ENCODE data around the gene SYNE1.
"Not testable (repeated sequence)": the region's sequence is repeated elsewhere in the genome, so short reads cannot be mapped to it uniquely, and the experiment has no call there.

The SYNE1 gene

DNA sequence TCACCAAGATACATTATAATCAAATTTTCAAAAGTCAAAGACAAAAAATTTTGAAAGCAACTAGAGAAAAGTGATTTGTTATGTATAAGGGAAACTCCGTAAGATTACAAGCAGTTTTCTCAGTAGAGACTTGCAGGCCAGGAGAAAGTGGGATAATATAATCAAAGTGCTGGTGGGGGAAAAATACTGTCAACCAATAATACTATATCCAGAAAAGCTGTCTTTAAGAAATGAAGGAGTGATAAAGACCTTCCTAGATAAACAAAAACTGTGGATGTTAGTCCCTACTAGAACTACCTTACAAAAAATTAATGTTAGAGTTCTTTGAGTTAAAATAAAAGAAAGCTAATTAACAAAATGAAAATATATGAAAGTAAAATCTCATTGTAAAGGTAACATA lies 79.7 kb downstream of the SYNE1 start:
- DNase-seq = no peak

DNA sequence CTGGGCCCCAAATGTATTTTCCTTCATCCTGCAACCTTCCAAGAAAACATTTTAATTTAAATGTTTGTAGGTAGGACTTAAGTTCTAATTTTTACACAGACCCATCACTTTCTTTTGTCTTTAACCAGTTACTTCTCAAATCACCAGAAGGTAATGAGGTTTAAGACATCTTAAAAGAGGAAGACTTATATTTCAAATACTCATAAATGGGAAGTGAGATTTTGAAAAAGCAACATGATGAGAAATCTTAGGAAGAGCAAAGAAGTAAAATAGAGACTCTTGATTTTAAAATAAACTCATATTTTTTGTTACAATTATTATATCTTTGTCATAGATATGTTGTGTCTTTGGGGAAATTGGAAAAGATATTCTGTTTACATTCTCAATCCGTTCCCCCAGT lies 82.3 kb downstream of the SYNE1 start:
- DNase-seq = no peak

DNA sequence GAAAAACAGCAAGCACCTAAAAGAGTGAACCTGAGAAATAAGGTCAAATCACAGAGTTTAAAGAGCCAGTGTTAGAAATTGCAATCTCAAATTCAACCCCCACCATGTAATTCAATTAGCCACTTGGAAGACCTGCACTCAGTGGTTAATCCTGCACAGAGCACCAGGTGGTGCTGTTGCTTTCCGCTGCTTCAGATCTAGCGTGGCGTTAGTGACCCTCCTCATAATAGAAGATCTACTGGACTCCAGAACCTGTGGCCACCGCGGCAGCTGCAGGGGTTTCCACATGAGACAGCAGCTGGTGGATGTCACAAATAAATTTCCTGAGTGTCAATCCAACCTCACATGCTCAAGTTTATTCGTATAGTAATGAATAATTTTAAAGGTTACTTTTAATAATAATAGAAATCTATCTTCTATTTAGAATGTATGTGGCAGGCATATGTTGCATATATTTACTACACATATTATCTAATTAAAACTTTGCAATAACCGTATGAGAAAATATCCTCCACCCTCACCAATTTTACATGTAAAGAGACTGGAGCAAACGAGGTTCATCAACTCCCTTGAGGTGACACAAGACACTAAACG lies 84.4 kb downstream of the SYNE1 start:
- peak; percentile 66 for DNase-seq

DNA sequence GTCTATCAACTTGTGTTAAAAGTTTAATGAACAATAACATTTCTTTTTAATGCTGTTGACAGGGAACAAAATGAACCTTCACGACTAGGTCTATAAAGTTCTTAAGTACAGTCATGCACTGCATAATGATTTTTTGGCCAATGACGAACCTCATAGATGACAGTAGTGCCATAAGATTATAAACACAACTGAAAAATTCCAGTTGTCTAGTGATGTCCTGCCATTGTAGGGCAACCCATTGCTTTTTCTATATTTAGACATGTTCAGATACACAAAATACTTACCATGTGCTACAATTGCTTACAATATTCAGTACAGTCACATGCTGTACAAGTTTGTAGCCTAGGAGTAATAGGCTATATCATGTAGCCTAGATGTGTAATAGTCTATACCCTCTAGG lies 93.6 kb downstream of the SYNE1 start:
- no peak for DNase-seq

DNA sequence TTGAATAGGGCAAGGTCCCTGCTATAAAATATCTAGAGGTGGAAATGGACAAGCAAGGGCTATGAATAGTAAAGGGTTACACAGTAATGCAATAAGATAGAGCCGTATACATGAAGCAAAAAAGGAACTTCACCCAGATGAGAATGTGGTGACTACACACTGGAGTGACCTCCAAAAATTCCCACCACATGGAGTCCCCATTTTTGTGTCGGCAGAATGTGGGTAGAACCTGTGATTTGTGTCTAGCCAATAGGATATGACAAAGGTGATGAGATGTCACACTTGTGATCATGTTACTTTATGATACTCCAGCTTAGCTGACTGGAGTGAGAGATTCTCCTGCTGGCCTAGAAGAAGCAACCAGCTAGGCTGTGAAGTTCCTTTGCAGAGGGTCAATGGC lies 96.8 kb downstream of the SYNE1 start:
- DNase-seq = no peak

DNA sequence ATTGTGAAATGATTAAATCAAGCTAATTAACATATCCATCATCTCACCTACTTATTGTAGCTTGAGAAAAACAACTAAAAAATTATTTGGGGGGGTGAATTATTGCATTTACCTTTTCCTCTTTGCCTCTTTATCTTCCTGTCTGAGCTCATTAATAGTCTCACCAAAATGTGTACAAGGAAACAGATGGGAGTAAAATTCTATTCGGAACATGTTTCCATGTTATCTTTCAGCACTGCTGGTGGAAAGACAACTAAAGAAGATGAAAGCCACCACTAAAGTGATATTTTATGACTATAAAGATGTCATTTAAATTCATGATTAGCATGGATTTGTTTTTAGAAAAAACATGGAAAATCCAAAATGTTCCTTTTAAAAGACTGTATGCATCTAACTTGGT lies 102.6 kb downstream of the SYNE1 start:
- DNase-seq = no peak

DNA sequence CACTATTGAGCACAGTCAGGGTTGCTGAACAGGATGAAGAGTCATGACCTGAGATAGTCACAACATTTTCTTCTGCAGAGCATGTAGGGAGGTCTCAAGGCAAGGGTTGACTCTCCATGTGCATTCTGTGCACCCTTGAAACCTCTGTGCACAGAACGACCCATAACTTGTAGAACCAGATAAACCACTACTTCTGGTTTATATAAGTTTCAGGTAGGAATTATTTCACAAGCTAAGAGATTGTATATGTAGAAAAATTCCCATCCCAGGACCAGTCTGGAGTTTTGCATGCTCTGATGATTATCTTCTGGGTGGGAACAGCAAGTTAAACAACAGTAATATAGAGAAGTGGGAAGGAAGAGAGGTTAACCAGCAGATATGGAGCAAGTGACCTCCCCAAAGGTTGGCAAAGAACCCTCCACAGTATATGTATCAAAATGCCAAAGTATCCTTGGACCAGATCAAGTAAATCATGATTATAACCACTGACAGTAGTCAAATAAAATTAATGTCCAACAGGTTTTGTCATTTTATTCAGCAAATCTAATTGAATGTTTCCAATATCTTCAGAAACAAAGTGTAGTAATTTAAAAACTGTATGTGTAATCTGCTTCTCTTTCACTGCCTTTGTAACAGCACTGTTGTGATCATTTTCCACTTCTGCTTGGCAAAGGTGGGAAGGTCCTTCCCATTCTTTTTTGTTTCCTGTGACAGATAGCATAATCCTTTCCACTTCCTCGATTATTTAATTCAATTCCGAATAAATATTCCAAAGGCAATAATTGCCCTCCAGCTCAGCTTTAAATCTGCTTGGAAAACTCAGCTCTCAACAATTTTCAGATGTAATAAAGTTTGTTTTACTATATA lies 104.4 kb downstream of the SYNE1 start:
- DNase-seq = no peak

DNA sequence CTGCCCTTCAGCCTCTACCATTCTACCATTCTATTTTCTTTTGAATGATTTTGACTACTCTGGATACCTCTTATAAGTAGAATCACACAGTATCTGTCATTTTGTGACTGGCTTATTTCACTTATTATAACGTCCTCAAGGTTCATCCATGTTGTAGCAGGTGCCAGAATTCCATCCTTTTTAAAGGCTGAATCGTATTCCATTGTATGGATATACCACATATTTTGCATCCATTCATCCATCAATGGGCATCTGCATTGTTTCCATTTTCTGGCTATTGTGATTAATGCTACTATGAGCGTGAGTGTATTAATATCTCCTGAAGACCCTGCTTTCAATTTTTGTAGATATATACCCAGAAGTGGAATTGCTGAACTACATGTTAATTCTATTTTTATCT lies 105.5 kb downstream of the SYNE1 start:
- DNase-seq = no peak

DNA sequence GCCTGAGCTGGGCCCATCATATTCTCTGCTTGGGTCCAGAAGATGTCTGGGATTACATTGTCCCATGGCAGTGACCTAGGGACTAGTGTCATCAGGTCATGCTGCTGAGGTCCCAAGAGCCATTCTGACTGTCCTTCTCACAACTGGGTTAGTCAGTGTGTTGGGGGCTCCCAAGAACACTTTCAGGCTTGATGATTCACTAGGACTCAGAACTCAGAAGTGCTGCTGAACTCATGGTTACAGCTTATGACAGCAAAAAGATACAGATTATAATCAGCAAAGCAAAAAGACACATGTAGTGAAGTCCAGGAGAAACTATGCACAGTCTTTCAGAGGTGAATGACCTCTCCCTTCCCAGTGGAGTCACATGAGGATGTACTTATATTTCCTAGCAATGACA lies 107.8 kb downstream of the SYNE1 start:
- no peak for DNase-seq

DNA sequence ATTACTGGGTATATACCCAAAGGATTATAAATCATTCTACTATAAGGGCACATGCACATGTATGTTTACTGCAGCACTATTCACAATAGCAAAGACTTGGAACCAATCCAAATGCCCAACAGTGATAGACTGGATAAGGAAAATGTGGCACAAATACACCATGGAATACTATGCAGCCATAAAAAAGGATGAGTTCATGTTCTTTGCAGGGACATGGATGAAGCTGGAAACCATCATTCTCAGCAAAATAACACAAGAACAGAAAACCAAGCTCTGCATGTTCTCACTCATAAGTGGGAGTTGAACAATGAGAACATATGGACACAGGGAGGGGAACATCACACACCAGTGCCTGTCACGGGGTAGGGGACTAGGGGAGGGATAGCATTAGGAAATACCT lies 123.0 kb downstream of the SYNE1 start:
- not testable (repeated sequence) for DNase-seq

DNA sequence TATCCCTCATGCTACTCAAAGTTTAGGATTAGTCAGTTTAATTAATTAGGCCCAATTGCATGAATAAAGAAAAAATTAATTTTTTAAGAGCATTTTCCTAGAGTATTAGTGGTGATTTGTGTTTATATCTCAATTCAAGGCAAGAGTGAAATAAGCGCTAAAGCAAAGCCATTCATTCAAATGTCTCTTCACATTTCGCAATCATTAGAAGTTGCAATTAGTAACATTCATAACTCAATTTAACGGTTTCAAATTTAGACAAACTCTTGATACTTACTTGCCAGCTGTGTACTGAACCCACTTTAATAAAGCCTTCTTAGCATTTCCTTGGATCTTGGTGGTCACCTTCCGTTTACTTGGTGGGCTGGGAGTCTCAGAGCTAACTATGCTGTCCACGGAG lies 127.2 kb downstream of the SYNE1 start:
- no peak for DNase-seq

DNA sequence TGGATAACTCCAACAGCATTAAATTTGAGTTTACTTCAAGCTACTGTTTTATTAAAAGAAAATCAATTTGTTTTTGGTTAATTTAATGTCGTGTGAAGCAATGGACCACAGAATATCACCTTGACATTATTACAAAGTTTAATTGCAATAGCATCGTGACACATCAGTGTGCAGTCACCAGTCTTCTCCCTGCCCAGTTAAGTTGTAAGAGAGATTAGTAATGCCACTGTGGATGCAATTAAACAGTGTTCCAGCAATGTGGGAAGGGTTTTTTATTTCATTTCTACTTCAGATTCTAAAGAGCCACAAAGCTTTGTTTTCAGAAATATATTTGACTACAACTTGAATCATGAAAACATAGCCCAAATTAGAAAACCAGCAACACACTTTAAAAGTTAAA lies 128.7 kb downstream of the SYNE1 start:
- no peak for DNase-seq

DNA sequence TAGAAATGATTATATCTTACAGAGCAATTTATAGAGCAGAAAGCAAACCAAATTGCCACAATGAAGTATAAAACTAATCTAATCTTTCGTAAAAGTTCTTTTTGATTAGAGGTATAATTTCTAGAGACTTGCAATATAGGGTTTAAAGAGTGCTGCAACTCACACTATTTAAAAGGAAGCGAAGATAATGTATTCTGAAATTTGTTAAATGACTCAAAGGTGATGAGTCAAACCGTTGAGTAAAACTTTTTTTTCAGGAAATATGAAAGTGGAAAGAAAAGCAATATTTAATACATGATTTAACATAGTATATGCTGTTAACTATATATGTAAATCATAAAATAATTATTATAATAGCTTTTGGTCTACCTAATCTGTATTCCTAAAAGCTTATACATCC lies 133.6 kb downstream of the SYNE1 start:
- DNase-seq = no peak

DNA sequence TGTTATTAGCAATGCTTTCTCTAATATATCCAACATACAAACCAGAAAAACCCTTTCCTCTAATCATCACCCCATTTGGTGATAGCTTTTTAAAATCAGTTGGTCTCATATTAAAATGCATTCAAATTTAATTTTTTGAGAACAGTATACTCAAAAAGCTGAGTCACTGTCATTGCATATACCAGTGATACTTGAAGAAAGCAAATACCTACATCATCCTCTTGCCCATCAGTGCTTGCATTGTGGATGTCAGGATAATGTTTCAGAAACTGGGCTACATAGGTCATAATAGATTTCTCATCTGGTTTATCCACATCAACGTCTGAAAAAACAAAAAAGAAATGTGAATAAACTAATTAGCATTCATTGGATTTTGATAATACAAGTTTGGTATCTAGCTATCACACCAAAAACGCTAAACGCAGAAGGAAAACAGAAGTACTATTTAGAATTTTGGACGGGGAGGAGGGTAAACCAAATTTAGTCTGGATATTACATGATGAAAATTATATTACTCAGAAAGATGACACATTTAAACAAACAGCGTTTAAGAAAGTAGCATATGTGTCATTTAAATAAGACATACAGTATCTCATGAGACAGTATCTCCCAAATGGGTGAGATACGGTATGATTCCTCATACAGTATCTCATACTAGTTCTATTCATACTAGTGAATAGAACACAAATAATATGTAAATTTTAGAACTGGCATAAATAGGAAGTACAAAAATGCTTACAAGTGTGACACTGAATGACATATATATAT lies 134.6 kb downstream of the SYNE1 start:
- DNase-seq = no peak

DNA sequence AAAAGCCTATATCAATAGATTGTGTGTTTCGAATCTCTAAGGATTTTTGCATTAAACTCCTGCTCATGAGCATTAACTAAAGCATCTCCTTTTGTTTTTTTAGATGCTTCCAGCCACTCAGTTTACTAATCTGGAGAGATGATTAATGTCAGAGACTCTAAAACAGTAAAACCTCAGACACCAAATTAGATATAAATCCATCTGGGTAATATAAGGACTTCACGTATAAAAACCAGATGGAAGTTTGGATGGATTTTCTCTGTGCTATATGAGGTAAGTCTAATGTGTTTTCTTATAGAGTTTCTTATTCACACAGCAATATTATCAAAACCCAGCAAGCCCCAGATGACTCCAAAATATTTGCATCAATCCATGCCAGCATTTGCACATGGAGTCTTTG lies 137.2 kb downstream of the SYNE1 start:
- DNase-seq = no peak

DNA sequence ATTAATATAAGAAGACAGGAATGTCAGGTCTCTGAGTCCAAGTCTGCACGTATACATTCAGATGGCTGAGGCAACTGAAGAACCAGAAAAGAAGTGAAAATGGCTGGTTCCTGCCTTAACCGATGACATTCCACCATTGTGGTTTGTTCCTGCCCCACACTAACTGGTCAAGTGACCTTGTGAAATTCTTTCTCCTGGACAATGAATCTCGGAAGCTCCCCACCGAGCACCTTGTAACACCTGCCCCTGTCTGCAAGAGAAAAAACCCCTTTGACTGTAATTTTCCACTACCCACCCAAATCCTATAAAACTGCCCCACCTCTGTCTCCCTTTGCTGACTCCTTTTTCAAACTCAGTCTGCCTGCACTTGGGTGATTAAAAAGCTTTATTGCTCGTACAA lies 140.4 kb downstream of the SYNE1 start:
- no peak for DNase-seq

DNA sequence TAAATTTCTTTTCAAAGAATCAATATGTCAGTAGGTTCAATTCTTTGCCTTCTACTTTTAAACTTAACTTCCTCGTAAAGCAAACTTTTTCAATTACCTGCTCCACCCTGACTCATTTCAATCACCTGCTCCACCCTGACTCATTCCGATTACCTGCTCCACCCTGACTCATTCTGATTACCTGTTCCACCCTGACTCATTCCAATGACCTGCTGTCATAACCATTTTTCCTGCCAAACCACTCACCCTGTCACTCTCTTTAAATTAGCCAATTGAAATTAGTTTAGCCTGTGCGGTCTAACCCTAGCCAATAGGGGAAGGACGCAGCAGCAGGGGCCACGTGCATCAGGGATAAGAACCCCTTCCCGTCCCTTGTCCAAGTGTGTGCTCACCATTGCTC lies 141.7 kb downstream of the SYNE1 start:
- not testable (repeated sequence) for DNase-seq

DNA sequence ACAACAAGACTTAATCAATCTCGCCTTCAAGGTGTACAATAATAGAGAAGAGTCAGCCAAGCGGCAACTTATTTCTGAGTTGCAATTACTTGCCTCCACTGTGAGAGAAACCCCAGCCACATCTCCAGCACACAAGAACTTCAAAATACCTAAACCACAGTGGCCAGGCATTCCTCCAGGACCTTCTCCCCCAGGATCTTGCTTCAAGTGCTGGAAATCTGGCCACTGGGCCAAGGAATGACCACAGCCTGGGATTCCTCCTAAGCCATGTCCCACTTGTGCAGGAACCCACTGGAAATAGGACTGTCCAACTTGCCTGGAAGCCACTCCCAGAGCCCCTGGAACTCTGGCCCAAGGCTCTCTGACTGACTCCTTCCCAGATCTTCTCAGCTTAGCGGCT lies 144.9 kb downstream of the SYNE1 start:
- not testable (repeated sequence) for DNase-seq

DNA sequence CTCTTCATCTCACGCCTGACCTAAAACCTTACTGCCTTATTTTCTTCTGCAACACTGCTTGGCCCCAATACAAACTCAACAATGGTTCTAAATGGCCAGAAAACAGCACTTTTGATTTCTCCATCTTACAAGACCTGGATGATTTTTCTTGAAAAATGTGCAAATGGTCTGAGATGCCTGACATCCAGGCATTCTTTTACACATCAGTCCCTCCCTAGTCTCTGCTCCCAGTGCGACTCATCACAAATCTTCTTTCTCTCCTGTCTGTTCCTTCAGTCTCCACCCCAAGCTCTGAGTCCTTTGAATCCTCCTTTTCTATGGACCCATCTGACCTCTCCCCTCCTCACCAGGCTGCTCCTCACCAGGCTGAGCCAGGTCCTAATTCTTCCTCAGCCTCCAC lies 145.7 kb downstream of the SYNE1 start:
- not testable (repeated sequence) for DNase-seq

DNA sequence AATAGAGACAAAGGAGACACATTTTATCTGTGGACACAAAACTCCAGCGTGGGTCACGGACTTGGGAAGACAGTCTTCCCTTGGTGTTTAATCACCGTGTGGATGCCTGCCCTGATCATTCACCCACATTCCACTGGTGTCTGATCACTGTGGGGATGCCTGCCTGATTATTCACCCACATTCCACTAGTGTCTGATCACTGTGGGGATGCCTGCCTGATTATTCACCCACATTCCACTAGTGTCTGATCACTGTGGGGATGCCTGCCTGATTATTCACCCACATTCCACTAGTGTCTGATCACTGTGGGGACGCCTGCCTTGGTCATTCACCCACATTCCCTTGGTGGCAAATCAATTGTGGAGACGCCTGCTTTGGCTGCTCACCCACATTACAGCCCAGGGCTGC lies 146.2 kb downstream of the SYNE1 start:
- not testable (repeated sequence) for DNase-seq

DNA sequence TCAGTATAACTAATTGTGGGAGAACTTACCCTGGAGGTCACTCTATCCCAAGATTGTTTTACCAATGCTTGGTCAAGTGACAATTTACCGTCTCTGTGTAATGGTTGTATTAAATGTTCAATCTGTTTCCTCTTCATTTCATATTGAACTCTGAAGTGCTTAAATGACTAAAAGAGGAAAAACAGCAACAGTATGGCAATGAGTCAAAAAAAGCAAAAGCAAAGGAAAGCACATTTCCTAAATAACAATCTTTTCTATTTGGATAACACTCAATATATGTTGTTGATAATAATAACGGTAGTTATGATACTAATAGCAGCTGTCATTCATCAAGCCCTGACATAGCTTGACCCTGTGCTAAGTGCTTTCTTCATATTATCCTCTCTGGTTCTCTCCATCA lies 152.4 kb downstream of the SYNE1 start:
- no peak for DNase-seq

DNA sequence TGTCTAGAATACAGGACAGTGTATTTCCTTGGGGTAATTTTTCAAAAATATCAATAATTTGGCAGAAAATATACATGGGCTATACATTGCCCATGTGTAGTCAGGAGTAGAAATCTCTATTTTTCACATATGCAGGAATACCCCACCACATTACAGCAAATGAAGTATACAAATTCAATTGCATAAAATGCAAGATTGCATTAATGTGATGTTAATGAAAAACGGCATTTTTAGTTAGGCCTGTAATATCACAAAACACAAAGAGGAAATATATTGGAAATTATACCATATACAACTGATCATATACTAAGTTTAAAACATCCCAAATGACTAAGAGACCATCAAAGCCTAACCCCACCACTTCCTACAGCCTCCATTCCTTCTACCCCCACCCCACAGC lies 154.9 kb downstream of the SYNE1 start:
- DNase-seq = no peak

DNA sequence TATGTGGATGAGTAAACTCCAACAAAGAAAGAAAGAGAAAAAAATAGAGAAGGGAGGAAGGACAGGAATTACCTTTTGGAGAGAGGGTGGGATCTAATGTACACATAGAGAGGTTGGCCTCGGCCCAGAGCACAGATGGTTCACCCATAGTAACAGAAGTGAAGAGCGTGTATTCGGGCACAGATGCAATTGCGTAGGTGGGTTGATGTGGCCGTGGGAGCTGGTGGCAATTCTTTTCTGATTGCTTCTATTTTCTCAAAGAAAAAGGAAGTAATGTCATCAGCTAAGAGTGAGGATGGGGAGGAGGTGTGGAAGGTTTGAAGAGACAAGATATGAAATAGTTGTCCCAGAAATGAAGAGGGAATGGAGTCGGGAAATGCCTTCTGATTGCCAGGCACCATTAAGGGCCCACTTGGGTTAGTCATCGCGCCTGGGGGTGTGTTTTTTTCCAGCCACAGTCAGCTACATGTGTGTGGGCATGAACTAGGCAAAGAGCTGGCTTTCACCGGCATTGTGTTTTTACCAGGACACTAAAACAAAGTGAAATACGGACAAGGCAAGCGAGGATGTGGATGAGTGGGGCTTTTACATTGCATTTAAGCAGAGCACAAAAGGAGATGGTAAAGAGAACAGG lies 158.7 kb downstream of the SYNE1 start:
- DNase-seq = no peak

DNA sequence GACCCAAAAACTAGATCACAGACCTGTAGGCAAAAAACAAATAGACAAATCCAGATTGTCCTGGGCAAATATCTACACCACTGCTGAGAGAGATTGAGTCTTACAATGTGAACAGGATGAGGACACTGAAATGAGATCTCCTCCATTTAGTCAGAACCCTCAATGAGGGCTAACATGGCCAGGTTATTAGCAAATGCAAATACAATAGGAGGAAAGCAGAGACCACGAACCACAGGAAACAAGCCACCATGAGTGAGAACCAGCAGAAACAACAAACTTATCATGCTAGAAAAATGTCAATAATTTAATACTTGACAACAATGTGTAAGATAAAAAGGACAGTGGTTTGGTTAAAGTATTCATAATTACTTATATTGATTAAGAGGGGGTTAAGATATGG lies 162.8 kb downstream of the SYNE1 start:
- no peak for DNase-seq

Data from hematopoietic multipotent progenitor cell treated with erythropoietin and hydrocortisone succinate and interleukin-3 and kit ligand, for 8 days (in vitro differentiated cells).